Upper lobe of left lung (tissue), 4 donors: ENCODE results near the gene ADAT2.

Experiments
- EP300 ChIP-seq, 4 donors: sonication (generic); formaldehyde crosslinking; IDR thresholded peaks; one replicate each; pipeline ENCODE4 v1.5.1; 2017; ENCODE audit warnings: antibody characterized with exemption in 4 of 4, control low read depth in 2 of 4
- POLR2A ChIP-seq, 4 donors: fragments of 450-650 bp; IDR thresholded peaks; one replicate each; pipeline ENCODE4 v1.5.1; 2016 to 2017; ENCODE audit warnings: antibody characterized with exemption in 4 of 4, mild to moderate bottlenecking in 2 of 4
- TF ChIP-seq, protein P1 (sequence below), 6 experiments: fragments of 450-650 bp in 4 of 6; fragments of 200-600 bp in 2 of 6; sonication (generic) in 2 of 6; IDR thresholded peaks; one replicate each; pipeline ENCODE4 v1.5.1; 2016 to 2019; ENCODE audit warnings: antibody characterized with exemption in 6 of 6

DNA sequence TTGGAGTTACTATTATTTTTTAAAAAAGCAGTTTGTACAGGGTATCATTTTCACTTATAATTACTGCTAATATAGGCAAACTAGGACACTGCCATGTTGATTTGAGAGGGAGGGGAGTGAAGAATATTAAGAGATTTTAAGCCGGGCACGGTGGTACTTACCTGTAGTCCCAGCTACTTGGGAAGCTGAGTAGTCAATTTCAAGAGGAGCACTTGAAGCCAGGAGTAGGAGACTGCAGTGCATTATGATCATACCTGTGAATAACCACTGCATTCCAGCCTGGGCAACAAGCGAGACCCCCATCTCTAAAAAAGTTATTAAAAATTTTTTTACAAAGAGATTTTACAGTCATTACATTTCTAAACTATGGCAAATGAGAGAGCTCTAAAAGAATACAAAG is 35.7 kb downstream of the ADAT2 start:
- TF ChIP-seq POLR2A (IDR thresholded peaks at IDR 0.05) = no peak
- TF ChIP-seq, protein P1, sequence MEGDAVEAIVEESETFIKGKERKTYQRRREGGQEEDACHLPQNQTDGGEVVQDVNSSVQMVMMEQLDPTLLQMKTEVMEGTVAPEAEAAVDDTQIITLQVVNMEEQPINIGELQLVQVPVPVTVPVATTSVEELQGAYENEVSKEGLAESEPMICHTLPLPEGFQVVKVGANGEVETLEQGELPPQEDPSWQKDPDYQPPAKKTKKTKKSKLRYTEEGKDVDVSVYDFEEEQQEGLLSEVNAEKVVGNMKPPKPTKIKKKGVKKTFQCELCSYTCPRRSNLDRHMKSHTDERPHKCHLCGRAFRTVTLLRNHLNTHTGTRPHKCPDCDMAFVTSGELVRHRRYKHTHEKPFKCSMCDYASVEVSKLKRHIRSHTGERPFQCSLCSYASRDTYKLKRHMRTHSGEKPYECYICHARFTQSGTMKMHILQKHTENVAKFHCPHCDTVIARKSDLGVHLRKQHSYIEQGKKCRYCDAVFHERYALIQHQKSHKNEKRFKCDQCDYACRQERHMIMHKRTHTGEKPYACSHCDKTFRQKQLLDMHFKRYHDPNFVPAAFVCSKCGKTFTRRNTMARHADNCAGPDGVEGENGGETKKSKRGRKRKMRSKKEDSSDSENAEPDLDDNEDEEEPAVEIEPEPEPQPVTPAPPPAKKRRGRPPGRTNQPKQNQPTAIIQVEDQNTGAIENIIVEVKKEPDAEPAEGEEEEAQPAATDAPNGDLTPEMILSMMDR (IDR thresholded peaks at IDR 0.05) = no peak
- no peak for TF ChIP-seq EP300 (IDR thresholded peaks at IDR 0.05)
